ENCODE results near the gene TNS1. TPM values are rescaled to one million over a fixed set of nuclear protein-coding genes. Genes with fewer than 3 reads are reported as not detected.

Gene TNS1
- total RNA-seq, 1 donor from 2014 or later = 11.6 TPM

DNA sequence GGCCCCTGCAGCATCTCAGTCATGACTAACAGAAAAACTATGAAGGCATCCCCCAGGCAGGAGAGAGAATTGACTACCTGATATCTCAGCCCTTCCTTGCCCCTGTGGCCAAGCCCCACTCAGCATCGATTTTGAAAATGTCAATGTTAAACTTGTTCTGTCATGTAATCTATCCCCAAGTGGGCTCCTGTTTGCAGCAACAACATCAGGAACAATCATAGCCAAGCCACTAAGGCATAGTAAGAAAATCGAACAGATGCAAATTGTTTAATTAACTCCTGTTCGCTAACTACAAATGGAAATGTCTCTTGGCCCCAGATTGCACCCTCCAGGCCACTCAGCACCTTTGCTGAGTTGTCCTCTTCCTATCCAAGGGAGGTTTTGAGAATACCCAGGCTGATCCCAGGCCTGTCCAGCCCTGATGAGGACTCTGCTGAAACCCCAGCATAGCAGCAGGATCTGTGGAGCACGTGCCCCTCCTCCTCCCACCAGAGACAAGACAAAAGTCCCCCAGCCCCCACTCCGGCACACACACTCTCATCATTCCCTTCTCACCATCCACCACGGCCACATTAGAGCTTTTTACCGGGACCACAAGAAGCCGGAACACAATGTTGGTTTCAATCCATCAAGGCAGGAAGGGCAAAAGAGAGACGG is 150.1 kb downstream of the TNS1 start:
- no peaks in the 10 kb centered on the region for H3K9me3 Mint-ChIP-seq (ENCODE audit: unreplicated experiment)
- peaks cover 30% of the 10 kb centered on the region for H3K36me3 Mint-ChIP-seq (ENCODE audit: low read depth, unreplicated experiment)
- H3K27ac Mint-ChIP-seq (ENCODE audit: unreplicated experiment) = peak overlapping the region; percentile 8
- peaks cover 15% of the 10 kb centered on the region for H3K4me1 Mint-ChIP-seq (ENCODE audit: unreplicated experiment)
- no peak overlapping the region for H3K4me3 Mint-ChIP-seq (ENCODE audit: unreplicated experiment)
- DNase-seq (ENCODE audit: low spot score) = no peak
- TF ChIP-seq, protein P1, sequence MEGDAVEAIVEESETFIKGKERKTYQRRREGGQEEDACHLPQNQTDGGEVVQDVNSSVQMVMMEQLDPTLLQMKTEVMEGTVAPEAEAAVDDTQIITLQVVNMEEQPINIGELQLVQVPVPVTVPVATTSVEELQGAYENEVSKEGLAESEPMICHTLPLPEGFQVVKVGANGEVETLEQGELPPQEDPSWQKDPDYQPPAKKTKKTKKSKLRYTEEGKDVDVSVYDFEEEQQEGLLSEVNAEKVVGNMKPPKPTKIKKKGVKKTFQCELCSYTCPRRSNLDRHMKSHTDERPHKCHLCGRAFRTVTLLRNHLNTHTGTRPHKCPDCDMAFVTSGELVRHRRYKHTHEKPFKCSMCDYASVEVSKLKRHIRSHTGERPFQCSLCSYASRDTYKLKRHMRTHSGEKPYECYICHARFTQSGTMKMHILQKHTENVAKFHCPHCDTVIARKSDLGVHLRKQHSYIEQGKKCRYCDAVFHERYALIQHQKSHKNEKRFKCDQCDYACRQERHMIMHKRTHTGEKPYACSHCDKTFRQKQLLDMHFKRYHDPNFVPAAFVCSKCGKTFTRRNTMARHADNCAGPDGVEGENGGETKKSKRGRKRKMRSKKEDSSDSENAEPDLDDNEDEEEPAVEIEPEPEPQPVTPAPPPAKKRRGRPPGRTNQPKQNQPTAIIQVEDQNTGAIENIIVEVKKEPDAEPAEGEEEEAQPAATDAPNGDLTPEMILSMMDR (IDR thresholded peaks at IDR 0.05; ENCODE audit: unreplicated experiment) = no peak
- H3K27me3 Mint-ChIP-seq (ENCODE audit: unreplicated experiment) = peaks cover 6% of the 10 kb centered on the region

DNA sequence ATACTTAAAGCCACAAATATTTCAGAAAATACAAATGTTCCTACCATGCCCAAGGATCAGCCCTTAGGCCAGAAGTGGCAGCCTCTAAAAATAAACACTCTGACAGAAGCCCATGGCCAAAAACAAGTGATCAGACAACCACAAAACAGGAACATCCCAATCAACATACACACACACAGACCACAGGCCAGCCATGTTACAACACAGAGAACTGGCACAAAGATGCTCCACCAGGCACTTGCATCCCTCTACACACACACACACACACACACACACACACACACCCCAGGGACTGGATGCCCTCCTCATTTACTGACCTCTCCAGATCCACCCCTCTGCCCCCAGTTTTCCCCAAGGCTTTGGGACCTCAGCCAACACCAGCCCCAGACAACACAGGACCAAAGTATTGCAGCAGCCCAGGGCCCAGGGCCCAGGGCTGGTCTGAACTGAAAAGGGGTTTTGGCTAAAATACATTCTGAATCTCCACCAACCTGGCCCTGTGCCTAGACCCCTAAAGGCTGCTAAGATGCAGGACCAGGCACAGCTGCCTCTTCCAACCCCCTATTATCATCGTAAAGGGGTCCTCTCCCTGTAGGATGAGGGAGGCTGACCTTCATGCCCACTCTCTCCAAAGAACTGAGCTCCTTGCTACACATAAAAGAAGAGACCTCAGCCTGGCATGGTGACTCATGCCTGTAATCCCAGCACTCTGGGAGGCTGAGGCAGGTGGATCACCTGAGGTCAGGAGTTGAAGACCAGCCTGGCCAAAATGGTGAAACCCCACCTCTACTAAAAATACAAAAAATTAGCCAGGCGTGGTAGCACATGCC is 151.4 kb downstream of the TNS1 start:
- peak overlapping the region; percentile 57 for H3K27ac Mint-ChIP-seq (ENCODE audit: unreplicated experiment)
- TF ChIP-seq, protein P1 (IDR thresholded peaks at IDR 0.05; ENCODE audit: unreplicated experiment) = no peak
- peaks cover 15% of the 10 kb centered on the region for H3K4me1 Mint-ChIP-seq (ENCODE audit: unreplicated experiment)
- peaks cover 38% of the 10 kb centered on the region for H3K36me3 Mint-ChIP-seq (ENCODE audit: low read depth, unreplicated experiment)
- DNase-seq (ENCODE audit: low spot score) = no peak
- peak overlapping the region; percentile 44 for H3K4me3 Mint-ChIP-seq (ENCODE audit: unreplicated experiment)
- peaks cover 6% of the 10 kb centered on the region for H3K27me3 Mint-ChIP-seq (ENCODE audit: unreplicated experiment)
- no peaks in the 10 kb centered on the region for H3K9me3 Mint-ChIP-seq (ENCODE audit: unreplicated experiment)

DNA sequence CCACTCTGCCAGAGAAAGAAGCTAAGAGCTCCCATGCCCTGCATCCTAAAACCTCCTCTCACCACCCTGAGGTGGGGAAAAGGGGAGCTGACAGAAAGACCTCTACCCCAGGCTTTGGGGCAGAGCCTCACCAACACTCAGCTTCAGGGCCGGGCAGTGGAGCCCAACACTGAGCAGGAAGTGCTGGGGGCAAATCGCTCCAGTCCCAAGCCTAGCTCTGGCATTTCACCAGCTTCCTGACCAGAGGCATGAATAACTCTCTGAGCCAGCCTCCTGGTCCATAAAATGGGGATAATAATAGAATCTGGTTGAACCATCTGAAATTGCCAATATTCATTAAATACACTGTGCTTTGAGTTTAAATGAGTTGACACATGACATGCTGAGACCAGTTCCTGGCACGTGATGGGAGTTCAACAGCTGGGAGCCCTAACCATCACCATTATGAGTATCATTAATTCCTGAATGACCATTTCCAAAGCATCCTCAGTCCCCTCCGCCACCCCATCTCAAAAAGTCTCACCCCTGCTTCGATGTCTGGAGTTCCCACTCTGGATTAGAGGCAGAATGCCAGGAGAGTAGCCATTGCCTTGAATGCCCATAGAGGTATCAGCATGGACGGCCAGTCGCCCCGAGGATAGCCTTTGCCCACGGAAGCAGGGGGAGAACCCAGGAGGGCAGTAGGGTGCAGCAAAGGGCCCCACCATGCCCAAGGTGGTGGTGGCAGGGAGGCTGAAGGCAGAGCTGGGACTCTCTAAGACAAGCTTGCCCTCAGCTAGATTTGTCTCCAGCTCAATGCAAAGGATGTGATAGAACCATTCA is 153.4 kb downstream of the TNS1 start:
- DNase-seq (ENCODE audit: low spot score) = no peak
- no peak overlapping the region for H3K27ac Mint-ChIP-seq (ENCODE audit: unreplicated experiment)
- H3K4me3 Mint-ChIP-seq (ENCODE audit: unreplicated experiment) = no peak overlapping the region
- TF ChIP-seq, protein P1 (IDR thresholded peaks at IDR 0.05; ENCODE audit: unreplicated experiment) = no peak
- peaks cover 6% of the 10 kb centered on the region for H3K27me3 Mint-ChIP-seq (ENCODE audit: unreplicated experiment)
- peaks cover 46% of the 10 kb centered on the region for H3K36me3 Mint-ChIP-seq (ENCODE audit: low read depth, unreplicated experiment)
- H3K9me3 Mint-ChIP-seq (ENCODE audit: unreplicated experiment) = no peaks in the 10 kb centered on the region
- H3K4me1 Mint-ChIP-seq (ENCODE audit: unreplicated experiment) = peaks cover 12% of the 10 kb centered on the region

DNA sequence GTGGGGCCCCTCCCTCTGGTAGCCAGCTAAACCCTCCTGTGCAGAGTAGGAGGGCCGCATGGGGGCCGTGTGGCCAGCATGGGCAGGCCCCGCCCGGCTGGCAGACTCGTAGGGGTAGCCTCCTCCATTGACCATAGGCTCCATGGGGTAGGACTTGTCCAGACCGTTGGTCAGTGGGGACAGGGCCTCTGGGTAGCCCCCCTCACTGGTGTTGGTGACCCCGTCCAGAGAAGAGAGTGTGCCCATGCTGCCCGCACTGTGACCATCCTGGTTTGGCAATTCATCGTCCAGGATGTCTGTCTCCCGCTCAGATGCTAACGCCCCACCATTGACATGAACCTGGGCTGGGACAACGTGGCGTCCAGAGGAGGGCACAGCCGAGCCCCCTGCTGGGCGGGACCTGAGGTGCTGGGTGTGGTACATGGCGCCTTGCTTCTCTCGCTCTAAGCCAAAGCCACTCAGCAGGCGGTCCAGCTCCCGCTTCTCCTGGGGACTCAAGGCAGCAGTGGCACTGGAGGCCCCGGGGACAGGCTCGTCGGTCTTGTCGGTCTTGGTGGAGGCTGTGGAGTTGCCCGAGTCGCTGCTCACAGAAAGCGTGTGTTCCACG is 154.3 kb downstream of the TNS1 start:
- TF ChIP-seq, protein P1 (IDR thresholded peaks at IDR 0.05; ENCODE audit: unreplicated experiment) = no peak
- no peak for DNase-seq (ENCODE audit: low spot score)
- no peak overlapping the region for H3K27ac Mint-ChIP-seq (ENCODE audit: unreplicated experiment)
- H3K27me3 Mint-ChIP-seq (ENCODE audit: unreplicated experiment) = peaks cover 6% of the 10 kb centered on the region
- H3K9me3 Mint-ChIP-seq (ENCODE audit: unreplicated experiment) = no peaks in the 10 kb centered on the region
- no peak overlapping the region for H3K4me3 Mint-ChIP-seq (ENCODE audit: unreplicated experiment)
- H3K36me3 Mint-ChIP-seq (ENCODE audit: low read depth, unreplicated experiment) = peaks cover 37% of the 10 kb centered on the region
- peaks cover 12% of the 10 kb centered on the region for H3K4me1 Mint-ChIP-seq (ENCODE audit: unreplicated experiment)

Measured in endothelial cell (in vitro differentiated cells).